ENCODE data around the gene RNF214. TPM values are rescaled to one million over a fixed set of nuclear protein-coding genes. Genes with fewer than 3 reads are reported as not detected.

RNF214 gene
- total and polyA plus RNA-seq, 10 of the 15 experiments (the other 5 are each of a cell fraction or from before 2014, with no cell fraction given) = 4.8 to 16.8 (median 10.5) TPM

DNA sequence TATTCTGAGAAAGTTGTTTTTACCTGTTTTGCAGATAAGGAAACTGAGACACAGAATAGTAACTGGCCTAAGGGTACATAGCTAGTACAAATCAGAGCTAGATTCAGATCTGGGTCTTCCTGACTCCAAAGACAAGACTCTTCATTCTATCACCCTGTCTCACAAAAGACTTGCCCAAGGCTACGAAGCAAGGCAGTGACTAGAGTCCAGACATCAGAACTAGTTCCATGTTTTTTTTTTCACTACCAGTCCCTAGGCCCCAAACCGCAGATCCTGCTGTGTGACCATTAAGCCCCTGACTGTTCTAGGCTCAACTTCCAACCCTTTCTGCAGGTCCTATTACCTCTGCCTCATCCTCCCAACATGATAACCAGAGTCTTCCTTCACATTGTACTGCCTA, 60.1 kb downstream of the RNF214 start (continued):
- TF ChIP-seq, protein P1, sequence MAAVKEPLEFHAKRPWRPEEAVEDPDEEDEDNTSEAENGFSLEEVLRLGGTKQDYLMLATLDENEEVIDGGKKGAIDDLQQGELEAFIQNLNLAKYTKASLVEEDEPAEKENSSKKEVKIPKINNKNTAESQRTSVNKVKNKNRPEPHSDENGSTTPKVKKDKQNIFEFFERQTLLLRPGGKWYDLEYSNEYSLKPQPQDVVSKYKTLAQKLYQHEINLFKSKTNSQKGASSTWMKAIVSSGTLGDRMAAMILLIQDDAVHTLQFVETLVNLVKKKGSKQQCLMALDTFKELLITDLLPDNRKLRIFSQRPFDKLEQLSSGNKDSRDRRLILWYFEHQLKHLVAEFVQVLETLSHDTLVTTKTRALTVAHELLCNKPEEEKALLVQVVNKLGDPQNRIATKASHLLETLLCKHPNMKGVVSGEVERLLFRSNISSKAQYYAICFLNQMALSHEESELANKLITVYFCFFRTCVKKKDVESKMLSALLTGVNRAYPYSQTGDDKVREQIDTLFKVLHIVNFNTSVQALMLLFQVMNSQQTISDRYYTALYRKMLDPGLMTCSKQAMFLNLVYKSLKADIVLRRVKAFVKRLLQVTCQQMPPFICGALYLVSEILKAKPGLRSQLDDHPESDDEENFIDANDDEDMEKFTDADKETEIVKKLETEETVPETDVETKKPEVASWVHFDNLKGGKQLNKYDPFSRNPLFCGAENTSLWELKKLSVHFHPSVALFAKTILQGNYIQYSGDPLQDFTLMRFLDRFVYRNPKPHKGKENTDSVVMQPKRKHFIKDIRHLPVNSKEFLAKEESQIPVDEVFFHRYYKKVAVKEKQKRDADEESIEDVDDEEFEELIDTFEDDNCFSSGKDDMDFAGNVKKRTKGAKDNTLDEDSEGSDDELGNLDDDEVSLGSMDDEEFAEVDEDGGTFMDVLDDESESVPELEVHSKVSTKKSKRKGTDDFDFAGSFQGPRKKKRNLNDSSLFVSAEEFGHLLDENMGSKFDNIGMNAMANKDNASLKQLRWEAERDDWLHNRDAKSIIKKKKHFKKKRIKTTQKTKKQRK (IDR thresholded peaks at IDR 0.05; ENCODE audit: low read depth, low read length) = no peak
- no peak for TF ChIP-seq RCOR1 (conservative IDR thresholded peaks at IDR 0.05; ENCODE audit: low read depth, low read length)
- no peak for TF ChIP-seq MYB (IDR thresholded peaks at IDR 0.05; ENCODE audit: borderline replicate concordance, low read depth, low read length)

DNA sequence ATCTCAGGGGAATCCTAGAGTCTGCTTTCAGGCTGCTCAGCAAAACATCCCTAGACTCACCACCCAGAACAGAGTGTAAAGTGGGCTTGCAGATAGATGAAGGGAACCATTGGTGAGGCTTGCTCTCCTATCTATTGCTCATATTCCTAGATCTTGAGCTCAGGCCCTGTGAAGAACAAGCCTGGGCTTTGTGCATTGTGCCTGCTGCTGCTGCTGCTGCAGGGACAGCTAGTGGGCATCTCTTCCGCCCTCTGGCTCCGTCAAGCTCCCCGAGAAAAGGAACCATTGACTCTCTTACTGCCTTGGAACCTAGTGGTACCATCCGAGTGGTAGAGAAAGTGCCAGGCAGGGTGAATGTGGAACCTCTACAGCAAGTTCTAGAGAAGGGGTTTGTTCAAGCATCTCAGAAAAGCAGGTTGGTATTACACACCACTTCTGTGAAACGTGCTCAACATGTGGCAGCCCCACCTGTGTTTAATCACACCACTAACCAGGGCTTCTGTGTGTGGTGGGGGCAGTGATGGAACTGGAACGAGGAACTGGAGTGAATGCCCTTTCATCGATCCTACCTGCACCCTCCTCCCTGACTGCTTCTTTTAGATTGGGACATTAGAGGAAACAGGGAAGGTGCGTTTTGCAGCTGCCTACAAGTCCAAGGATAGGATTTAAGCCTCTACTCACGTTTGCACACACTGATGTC, 63.1 kb downstream of the RNF214 start:
- Histone ChIP-seq H3K27ac (ENCODE audit: control insufficient read depth, insufficient read depth) (no peak overlapping the region), H3K27me3 (replicated peaks in 1 of 2; ENCODE audit: control insufficient read depth in 2 of 2, insufficient read depth in 2 of 2, low read length in 1 of 2) (no peaks in the 10 kb centered on the region), H3K36me3 (ENCODE audit: control insufficient read depth in 2 of 2, insufficient read depth in 2 of 2, low read length in 1 of 2) (no peaks in the 10 kb centered on the region), H3K9ac (ENCODE audit: control insufficient read depth, insufficient read depth, low read length) (no peak overlapping the region), H4K20me1 (ENCODE audit: control insufficient read depth, insufficient read depth) (no peaks in the 10 kb centered on the region), H3K9me3 (replicated peaks; ENCODE audit: control insufficient read depth, insufficient read depth, low read length) (no peaks in the 10 kb centered on the region), H3K4me1 (ENCODE audit: control insufficient read depth, insufficient read depth, low read length) (no peaks in the 10 kb centered on the region), H3K79me2 (ENCODE audit: control insufficient read depth, insufficient read depth, low read length) (no peaks in the 10 kb centered on the region), H3K4me2 (ENCODE audit: control insufficient read depth, insufficient read depth) (no peak overlapping the region), H2AFZ (ENCODE audit: control insufficient read depth, low read depth, low read length) (no peak overlapping the region), H3K4me3 (no peak overlapping the region)
- TF ChIP-seq, protein P2, sequence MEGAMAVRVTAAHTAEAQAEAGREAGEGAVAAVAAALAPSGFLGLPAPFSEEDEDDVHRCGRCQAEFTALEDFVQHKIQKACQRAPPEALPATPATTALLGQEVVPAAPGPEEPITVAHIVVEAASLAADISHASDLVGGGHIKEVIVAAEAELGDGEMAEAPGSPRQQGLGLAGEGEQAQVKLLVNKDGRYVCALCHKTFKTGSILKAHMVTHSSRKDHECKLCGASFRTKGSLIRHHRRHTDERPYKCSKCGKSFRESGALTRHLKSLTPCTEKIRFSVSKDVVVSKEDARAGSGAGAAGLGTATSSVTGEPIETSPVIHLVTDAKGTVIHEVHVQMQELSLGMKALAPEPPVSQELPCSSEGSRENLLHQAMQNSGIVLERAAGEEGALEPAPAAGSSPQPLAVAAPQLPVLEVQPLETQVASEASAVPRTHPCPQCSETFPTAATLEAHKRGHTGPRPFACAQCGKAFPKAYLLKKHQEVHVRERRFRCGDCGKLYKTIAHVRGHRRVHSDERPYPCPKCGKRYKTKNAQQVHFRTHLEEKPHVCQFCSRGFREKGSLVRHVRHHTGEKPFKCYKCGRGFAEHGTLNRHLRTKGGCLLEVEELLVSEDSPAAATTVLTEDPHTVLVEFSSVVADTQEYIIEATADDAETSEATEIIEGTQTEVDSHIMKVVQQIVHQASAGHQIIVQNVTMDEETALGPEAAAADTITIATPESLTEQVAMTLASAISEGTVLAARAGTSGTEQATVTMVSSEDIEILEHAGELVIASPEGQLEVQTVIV (IDR thresholded peaks at IDR 0.05; ENCODE audit: borderline replicate concordance, partially characterized antibody) = no peak
- TF ChIP-seq GATAD2B (conservative IDR thresholded peaks at IDR 0.05; ENCODE audit: low read depth) (no peak), MTA3 (IDR thresholded peaks at IDR 0.05; ENCODE audit: borderline replicate concordance, low read length) (no peak), PAX8 (IDR thresholded peaks at IDR 0.05) (no peak), MYB (IDR thresholded peaks at IDR 0.05; ENCODE audit: borderline replicate concordance, low read depth, low read length) (no peak), PML (IDR thresholded peaks at IDR 0.05; ENCODE audit: low read length) (no peak), HDGF (IDR thresholded peaks at IDR 0.05) (no peak), CREM (IDR thresholded peaks at IDR 0.05; ENCODE audit: low read depth) (no peak), SRF (IDR thresholded peaks at IDR 0.05; ENCODE audit: low read depth in 2 of 2, low read length in 2 of 2) (no peak), SIN3A (IDR thresholded peaks at IDR 0.05; ENCODE audit: low read depth, low read length) (no peak)
- TF ChIP-seq, protein P3, sequence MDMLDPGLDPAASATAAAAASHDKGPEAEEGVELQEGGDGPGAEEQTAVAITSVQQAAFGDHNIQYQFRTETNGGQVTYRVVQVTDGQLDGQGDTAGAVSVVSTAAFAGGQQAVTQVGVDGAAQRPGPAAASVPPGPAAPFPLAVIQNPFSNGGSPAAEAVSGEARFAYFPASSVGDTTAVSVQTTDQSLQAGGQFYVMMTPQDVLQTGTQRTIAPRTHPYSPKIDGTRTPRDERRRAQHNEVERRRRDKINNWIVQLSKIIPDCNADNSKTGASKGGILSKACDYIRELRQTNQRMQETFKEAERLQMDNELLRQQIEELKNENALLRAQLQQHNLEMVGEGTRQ (IDR thresholded peaks at IDR 0.05; ENCODE audit: borderline replicate concordance, low read depth, low read length) = no peak
- intact Hi-C loops (cut with micrococcal nuclease; ENCODE audit: unreplicated experiment) (no loop called here), in situ Hi-C loops (cut with MboI) (no loop called here)
- FAIRE-seq (no peak), ATAC-seq (no peak), DNase-seq (ENCODE audit: low read depth, low spot score) (no peak)
- WGBS (ENCODE audit: insufficient coverage, insufficient replicate concordance, low lambda C conversion rate, missing lambda C conversion rate) = 84% methylated on average over 9 of the region's 9 CpGs
- BruUV-seq (replicated peaks) = no TSS peak
- ChIA-PET POLR2A (no interaction called here), CTCF (interaction anchor here (1.2 kb wide), 1 partner anchor 13 kb away, joined by 3 read pairs; no protein-coding TSS in a partner anchor), RAD21 (ENCODE audit: unreplicated experiment) (interaction anchor here (1.0 kb wide), 1 partner anchor 83 kb away, joined by 4 read pairs; no protein-coding TSS in a partner anchor), SMC1A (ENCODE audit: uncharacterized antibody, unreplicated experiment) (no interaction called here)
